ENCODE data around the gene TEX19.
"Not testable (repeated sequence)": the region's sequence is repeated elsewhere in the genome, so short reads cannot be mapped to it uniquely, and the experiment has no call there.

The TEX19 gene

GRCh38 chr17:82408938-82409318 lies 49.9 kb downstream of the TEX19 start:
- no peak for DNase-seq (ENCODE audit: low read depth in 3 of 3)

GRCh38 chr17:82410014-82410716 lies 51.1 kb downstream of the TEX19 start:
- no peak for DNase-seq (ENCODE audit: low read depth in 3 of 3)

- DNase-seq (ENCODE audit: low read depth in 3 of 3) = no peak
These were observed 52.5 kb downstream of the TEX19 start for GRCh38 chr17:82411396-82412053.

GRCh38 chr17:82412081-82412480 lies 53.0 kb downstream of the TEX19 start:
- DNase-seq (ENCODE audit: low read depth in 3 of 3) = not testable (repeated sequence)

GRCh38 chr17:82412535-82413520 lies 53.8 kb downstream of the TEX19 start:
- DNase-seq (ENCODE audit: low read depth in 3 of 3) = no peak

Measured in stimulated activated CD4-positive, alpha-beta T cell treated with anti-CD3 and anti-CD28 coated beads, TNF-alpha, amount 100 ng/mL, for 4 hours (primary cell).